Neuron (in vitro differentiated cells): ENCODE data around the gene LRRC28.

ENCODE experiments used
- H2AFZ ChIP-seq: one replicate; pipeline ENCODE4 v1.6.1; 2013; ENCODE audit warnings: low read depth, mild to moderate bottlenecking, inconsistent platforms, low read length, moderate library complexity
- H3K27me3 ChIP-seq: one replicate; pipeline ENCODE4 v1.6.1; 2013; ENCODE audit warnings: low read length; ENCODE audit not compliant: insufficient read depth
- H3K36me3 ChIP-seq: one replicate; pipeline ENCODE4 v1.6.1; 2013; ENCODE audit warnings: low read length; ENCODE audit not compliant: insufficient read depth
- H3K4me1 ChIP-seq: one replicate; pipeline ENCODE4 v1.6.1; 2013; ENCODE audit warnings: low read length; ENCODE audit not compliant: insufficient read depth
- H3K4me3 ChIP-seq: 2 replicates; pipeline ENCODE4 v1.5.1; 2013; ENCODE audit warnings: mild to moderate bottlenecking, low read length, moderate library complexity
- H3K9me3 ChIP-seq: one replicate; pipeline ENCODE4 v1.6.1; 2013; ENCODE audit warnings: low read length

The LRRC28 gene

DNA sequence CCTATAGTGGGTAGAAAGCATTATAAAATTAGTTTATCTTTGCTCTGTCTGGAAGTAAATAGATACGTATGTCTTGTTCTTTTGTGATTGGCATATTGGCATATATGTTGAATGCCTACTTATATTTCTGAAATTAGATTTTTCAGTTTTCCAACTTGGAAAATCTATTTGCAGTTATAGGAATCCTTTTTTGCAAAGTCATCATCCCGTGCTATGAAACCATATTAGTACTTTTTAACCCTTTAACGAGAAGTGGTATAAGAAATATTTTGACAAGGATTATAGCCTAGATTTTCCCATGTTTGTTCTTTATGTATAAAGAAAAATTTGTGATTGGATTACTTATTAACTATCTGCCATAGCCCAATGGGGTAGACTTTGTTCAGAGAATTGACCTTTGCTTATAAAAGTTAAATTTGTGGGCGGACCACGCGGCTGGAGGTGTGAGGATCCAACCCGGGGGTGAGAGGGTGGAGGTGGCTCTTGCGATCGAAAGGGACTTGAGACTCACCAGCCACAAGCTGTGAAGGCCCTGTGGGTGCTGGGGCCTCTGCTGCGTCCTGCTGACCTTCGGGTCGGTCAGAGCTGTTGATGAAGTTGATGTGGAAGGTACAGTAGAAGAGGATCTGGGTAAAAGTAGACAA, 5.9 kb downstream of the LRRC28 start:
- H2AFZ ChIP-seq = no peak overlapping the region
- peaks cover 3% of the 10 kb centered on the region for H3K4me1 ChIP-seq
- H3K36me3 ChIP-seq = no peaks in the 10 kb centered on the region
- H3K27me3 ChIP-seq = no peaks in the 10 kb centered on the region
- H3K9me3 ChIP-seq = no peaks in the 10 kb centered on the region
- H3K4me3 ChIP-seq = no peak overlapping the region

- H3K27me3 ChIP-seq = no peaks in the 10 kb centered on the region
- no peak overlapping the region for H3K4me3 ChIP-seq
- no peaks in the 10 kb centered on the region for H3K4me1 ChIP-seq
- H3K9me3 ChIP-seq = no peaks in the 10 kb centered on the region
- no peaks in the 10 kb centered on the region for H3K36me3 ChIP-seq
- no peak overlapping the region for H2AFZ ChIP-seq
Observed at GRCh38 chr15:99264125-99264524, 12.8 kb downstream of the LRRC28 start.

DNA sequence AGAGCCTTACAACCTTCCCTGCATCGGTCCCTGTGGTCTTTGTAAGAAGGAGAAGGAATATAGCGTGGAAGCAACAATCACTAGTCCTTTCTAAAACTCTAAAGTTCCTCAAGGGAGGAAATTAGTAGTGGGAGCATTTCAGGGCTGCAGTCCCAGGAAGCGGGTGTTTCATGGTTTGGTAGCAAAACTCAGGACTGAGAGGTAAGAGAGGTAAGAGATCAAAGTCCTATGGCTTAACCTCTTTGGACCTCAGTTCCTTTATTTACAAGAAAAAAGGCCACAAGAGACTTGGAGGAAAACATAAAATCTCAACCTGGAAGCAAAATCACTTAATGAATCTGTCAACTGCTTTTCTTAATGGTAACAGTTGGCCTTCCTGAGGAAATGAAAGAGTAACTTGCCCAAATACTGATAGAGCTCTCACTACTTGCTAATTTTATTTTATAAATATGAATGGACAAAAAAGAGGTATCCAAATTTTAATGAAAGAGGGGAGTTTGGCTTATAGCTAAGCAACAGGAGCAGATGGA, 14.3 kb downstream of the LRRC28 start:
- no peak overlapping the region for H2AFZ ChIP-seq
- no peak overlapping the region for H3K4me3 ChIP-seq
- no peaks in the 10 kb centered on the region for H3K9me3 ChIP-seq
- H3K27me3 ChIP-seq = no peaks in the 10 kb centered on the region
- H3K36me3 ChIP-seq = no peaks in the 10 kb centered on the region
- no peaks in the 10 kb centered on the region for H3K4me1 ChIP-seq

DNA sequence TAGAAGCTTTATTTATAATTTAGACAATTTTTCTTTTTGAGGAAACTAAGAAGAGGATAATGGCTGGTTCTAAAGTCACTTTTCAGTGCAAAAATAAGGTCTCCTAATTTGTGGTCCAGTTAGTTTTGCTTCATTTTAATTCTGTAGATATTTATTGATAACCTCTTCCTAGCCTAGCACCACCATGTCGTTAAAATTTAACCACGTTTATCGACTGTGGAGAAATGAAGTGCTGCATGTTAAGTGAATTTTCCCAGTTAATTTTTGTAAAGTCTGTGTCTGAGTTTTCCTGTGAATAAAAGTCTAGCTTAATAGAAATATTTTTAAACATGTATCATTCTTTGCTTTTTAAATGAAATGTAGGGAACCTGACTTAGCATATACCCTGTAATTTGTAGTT, 16.7 kb downstream of the LRRC28 start:
- no peak overlapping the region for H3K4me3 ChIP-seq
- no peaks in the 10 kb centered on the region for H3K9me3 ChIP-seq
- no peaks in the 10 kb centered on the region for H3K36me3 ChIP-seq
- no peak overlapping the region for H2AFZ ChIP-seq
- no peaks in the 10 kb centered on the region for H3K27me3 ChIP-seq
- H3K4me1 ChIP-seq = no peaks in the 10 kb centered on the region

GRCh38 chr15:99268431-99268830, 17.1 kb downstream of the LRRC28 start:
- no peak overlapping the region for H3K4me3 ChIP-seq
- no peaks in the 10 kb centered on the region for H3K9me3 ChIP-seq
- H3K27me3 ChIP-seq = no peaks in the 10 kb centered on the region
- no peak overlapping the region for H2AFZ ChIP-seq
- no peaks in the 10 kb centered on the region for H3K36me3 ChIP-seq
- no peaks in the 10 kb centered on the region for H3K4me1 ChIP-seq

DNA sequence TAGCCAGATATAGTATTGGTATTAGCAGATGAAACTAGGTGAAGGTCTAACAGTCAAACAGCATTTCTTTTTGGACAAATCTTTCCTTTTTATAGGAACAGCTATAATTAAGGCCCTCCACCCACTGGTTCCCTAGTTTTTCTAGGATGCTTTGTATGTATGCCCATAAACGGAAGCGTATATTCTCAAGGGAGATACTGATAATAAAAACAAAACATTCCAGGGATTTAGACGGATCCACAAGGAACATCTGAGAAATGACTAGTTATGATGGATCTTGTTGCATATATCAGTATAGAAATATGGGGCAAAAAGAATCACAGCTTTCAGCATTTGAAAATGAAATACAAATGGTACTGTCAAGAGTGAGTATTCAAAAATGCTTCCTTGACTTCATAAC, 22.5 kb downstream of the LRRC28 start:
- no peaks in the 10 kb centered on the region for H3K36me3 ChIP-seq
- no peaks in the 10 kb centered on the region for H3K9me3 ChIP-seq
- no peaks in the 10 kb centered on the region for H3K27me3 ChIP-seq
- H3K4me1 ChIP-seq = no peaks in the 10 kb centered on the region
- no peak overlapping the region for H3K4me3 ChIP-seq
- H2AFZ ChIP-seq = no peak overlapping the region

DNA sequence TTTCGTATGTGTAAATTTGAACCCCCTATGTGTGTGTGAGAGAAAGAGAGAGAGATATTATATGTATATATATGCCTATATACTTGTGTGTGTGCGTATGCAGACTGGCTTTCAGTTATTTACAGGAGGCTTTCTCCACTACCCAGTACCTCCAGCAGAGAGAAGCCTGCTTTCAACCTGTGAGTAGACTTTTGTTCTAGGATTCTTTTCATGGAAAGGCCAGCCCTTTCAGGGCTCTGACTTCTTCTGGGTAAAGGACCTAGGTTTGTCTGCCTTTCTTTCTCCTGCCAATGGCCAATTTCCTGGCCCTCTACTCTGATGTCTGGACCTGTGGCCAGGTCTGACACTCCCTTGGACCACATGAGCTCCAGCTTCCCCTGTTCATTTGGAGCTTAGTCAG, 23.8 kb downstream of the LRRC28 start:
- H3K4me1 ChIP-seq = no peaks in the 10 kb centered on the region
- H3K4me3 ChIP-seq = no peak overlapping the region
- H2AFZ ChIP-seq = no peak overlapping the region
- H3K27me3 ChIP-seq = no peaks in the 10 kb centered on the region
- H3K36me3 ChIP-seq = no peaks in the 10 kb centered on the region
- H3K9me3 ChIP-seq = no peaks in the 10 kb centered on the region

DNA sequence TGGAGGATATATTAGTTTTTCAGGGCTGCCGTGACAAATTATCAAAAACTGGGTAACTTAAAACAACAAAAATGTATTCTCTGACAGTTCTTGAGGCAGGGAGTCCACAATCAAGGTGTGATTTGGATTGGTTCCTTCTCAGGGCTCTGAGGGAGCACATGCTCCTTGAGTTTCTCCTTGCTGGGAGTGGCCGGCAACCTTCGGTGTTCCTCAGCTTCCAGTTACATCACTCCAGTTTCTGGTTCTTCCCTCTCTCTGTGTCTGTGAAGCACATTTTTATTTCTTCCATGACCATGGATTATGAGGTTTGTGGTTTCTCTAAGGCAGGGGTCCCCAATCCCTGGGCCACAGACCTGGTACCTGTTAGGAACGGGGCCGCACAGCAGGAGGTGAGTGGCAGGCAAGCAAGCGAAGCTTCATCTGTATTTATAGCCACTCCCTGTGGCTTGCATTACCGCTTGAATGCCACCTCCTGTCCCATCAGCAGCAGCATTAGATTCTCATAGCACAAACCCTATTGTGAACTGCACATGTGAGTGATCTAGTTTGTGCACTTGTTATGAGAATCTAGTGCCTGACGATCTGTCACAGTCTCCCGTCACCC, 24.3 kb downstream of the LRRC28 start:
- no peaks in the 10 kb centered on the region for H3K9me3 ChIP-seq
- no peaks in the 10 kb centered on the region for H3K4me1 ChIP-seq
- no peak overlapping the region for H3K4me3 ChIP-seq
- no peaks in the 10 kb centered on the region for H3K36me3 ChIP-seq
- no peaks in the 10 kb centered on the region for H3K27me3 ChIP-seq
- no peak overlapping the region for H2AFZ ChIP-seq

DNA sequence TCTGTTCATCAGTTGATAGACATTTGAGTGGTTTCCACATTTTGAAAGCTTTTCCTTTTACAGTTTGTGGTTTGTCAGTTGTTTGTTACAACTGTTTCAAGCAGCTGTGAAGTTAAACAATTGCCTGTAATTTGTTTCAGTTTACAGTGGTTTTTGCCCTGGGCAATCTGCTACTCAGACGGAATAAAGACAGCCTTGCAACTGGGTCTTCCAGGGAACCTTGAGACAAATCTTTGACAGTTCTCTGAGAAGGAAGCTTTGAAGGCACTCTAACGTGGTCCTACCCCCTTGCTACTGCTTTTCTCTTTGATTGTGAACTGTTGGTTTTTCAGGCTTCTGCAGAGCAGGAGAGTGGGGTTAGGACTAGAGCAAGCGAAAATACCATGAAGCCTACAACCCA, 28.0 kb downstream of the LRRC28 start:
- no peaks in the 10 kb centered on the region for H3K27me3 ChIP-seq

DNA sequence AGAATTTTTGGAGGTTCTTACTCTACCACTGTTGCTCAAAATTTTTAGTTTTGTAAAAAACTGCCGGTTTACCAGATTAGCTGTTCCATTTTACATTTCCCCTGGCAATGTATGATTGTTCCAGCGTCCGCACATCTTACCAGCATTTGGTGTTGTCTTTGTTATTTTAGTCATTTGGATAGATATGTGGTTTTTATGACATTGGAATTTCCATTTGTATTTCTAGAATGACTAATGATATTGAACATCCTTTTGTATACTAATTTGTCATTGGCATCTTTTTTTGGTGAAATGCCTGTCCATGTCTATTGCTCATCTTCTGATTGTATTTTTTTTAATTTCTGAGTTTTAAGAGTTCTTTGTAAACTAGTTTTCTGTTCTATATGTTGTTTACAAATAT, 28.5 kb downstream of the LRRC28 start:
- H3K27me3 ChIP-seq = no peaks in the 10 kb centered on the region
- no peak overlapping the region for H3K4me3 ChIP-seq
- no peaks in the 10 kb centered on the region for H3K9me3 ChIP-seq
- H3K4me1 ChIP-seq = no peaks in the 10 kb centered on the region
- no peak overlapping the region for H2AFZ ChIP-seq
- H3K36me3 ChIP-seq = no peaks in the 10 kb centered on the region

More for the DNA sequence above, 28.0 kb downstream of the LRRC28 start:
- Histone ChIP-seq H3K9me3 (no peaks in the 10 kb centered on the region), H3K4me1 (no peaks in the 10 kb centered on the region), H2AFZ (no peak overlapping the region), H3K36me3 (no peaks in the 10 kb centered on the region), H3K4me3 (no peak overlapping the region)

- Histone ChIP-seq H3K27me3 (no peaks in the 10 kb centered on the region), H3K4me3 (no peak overlapping the region), H3K9me3 (no peaks in the 10 kb centered on the region), H3K4me1 (no peaks in the 10 kb centered on the region), H3K36me3 (no peaks in the 10 kb centered on the region), H2AFZ (no peak overlapping the region)
Observed at GRCh38 chr15:99282121-99282520, 30.8 kb downstream of the LRRC28 start.

DNA sequence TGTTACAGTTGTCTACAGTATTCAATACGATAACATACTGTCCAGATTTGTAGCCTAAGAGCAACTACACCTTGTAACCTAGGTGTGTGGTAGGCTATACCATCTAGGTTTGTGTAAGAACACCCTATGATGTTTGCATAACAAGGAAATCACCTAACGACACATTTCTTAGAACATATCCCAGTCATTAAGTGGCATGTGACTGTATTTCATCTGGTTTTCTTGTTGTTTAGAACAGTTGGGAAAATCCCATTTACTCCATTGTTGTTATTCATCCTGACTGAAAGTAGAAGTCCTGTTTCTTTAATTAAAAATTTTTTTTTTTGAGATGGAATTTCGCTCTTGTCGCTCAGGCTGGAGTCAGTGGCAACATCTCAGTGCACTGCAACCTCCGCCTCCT, 31.3 kb downstream of the LRRC28 start:
- H3K4me1 ChIP-seq = no peaks in the 10 kb centered on the region
- no peak overlapping the region for H3K4me3 ChIP-seq
- H2AFZ ChIP-seq = no peak overlapping the region
- no peaks in the 10 kb centered on the region for H3K36me3 ChIP-seq
- H3K27me3 ChIP-seq = no peaks in the 10 kb centered on the region
- H3K9me3 ChIP-seq = no peaks in the 10 kb centered on the region

DNA sequence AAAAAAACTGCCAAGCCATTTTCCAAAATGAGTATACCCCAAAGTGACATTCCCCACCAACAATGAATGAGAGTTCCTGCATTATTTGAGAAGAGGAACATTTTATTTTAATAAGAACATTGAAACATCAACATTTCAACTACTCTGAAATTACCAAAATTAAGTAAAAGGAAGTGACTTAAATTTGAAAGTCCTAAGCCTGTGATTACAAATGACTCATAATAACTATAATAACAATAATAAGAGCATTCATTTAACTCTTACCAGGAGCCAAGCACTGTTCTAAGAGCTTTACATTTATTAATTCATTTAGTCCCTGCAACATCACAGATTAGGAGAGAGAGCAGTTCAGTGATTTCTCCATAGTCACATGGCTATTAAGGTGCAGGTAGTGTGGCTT, 32.4 kb downstream of the LRRC28 start:
- H3K9me3 ChIP-seq = no peaks in the 10 kb centered on the region
- H3K4me1 ChIP-seq = no peaks in the 10 kb centered on the region
- H3K36me3 ChIP-seq = no peaks in the 10 kb centered on the region
- H3K27me3 ChIP-seq = no peaks in the 10 kb centered on the region
- no peak overlapping the region for H2AFZ ChIP-seq
- H3K4me3 ChIP-seq = no peak overlapping the region

GRCh38 chr15:99291643-99292042, 40.4 kb downstream of the LRRC28 start:
- H2AFZ ChIP-seq = no peak overlapping the region
- H3K36me3 ChIP-seq = peaks cover 1% of the 10 kb centered on the region
- H3K4me1 ChIP-seq = no peaks in the 10 kb centered on the region
- peaks cover 5% of the 10 kb centered on the region for H3K9me3 ChIP-seq
- no peaks in the 10 kb centered on the region for H3K27me3 ChIP-seq
- H3K4me3 ChIP-seq = no peak overlapping the region
